ENCODE results near the gene AP2A2.

Gene AP2A2

GRCh38 chr11:1024597-1025409 is 99.1 kb downstream of the AP2A2 start:
- H3K9me3 ChIP-seq (ENCODE audit: severe bottlenecking) = no peaks in the 10 kb centered on the region
- no peak overlapping the region for H3K4me3 ChIP-seq (ENCODE audit: low read depth, low read length)
- no peak for DNase-seq
- H3K36me3 ChIP-seq = no peaks in the 10 kb centered on the region
- H3K27ac ChIP-seq = no peak overlapping the region
- H3K27me3 ChIP-seq (ENCODE audit: insufficient read depth, low read depth, severe bottlenecking) = no peaks in the 10 kb centered on the region
- no peak for TF ChIP-seq CTCF (IDR thresholded peaks at IDR 0.05; ENCODE audit: low read depth, low read length)

GRCh38 chr11:1025410-1026162 is 99.9 kb downstream of the AP2A2 start:
- Histone ChIP-seq H3K27me3 (ENCODE audit: insufficient read depth, low read depth, severe bottlenecking) (no peaks in the 10 kb centered on the region), H3K27ac (no peak overlapping the region)

GRCh38 chr11:1026163-1026450 is 100.4 kb downstream of the AP2A2 start:
- no peak overlapping the region for H3K27ac ChIP-seq
- no peak overlapping the region for H3K4me3 ChIP-seq (ENCODE audit: low read depth, low read length)
- no peaks in the 10 kb centered on the region for H3K36me3 ChIP-seq
- H3K27me3 ChIP-seq (ENCODE audit: insufficient read depth, low read depth, severe bottlenecking) = no peaks in the 10 kb centered on the region
- no peaks in the 10 kb centered on the region for H3K9me3 ChIP-seq (ENCODE audit: severe bottlenecking)
- TF ChIP-seq CTCF (IDR thresholded peaks at IDR 0.05; ENCODE audit: low read depth, low read length) = no peak
- no peak for DNase-seq

More at GRCh38 chr11:1025410-1026162, 99.9 kb downstream of the AP2A2 start:
- no peaks in the 10 kb centered on the region for H3K9me3 ChIP-seq (ENCODE audit: severe bottlenecking)
- no peak overlapping the region for H3K4me3 ChIP-seq (ENCODE audit: low read depth, low read length)
- no peaks in the 10 kb centered on the region for H3K36me3 ChIP-seq
- TF ChIP-seq CTCF (IDR thresholded peaks at IDR 0.05; ENCODE audit: low read depth, low read length) = no peak
- no peak for DNase-seq

GRCh38 chr11:1026641-1027482 is 101.2 kb downstream of the AP2A2 start:
- no peak overlapping the region for H3K4me3 ChIP-seq (ENCODE audit: low read depth, low read length)
- no peaks in the 10 kb centered on the region for H3K27me3 ChIP-seq (ENCODE audit: insufficient read depth, low read depth, severe bottlenecking)
- no peak overlapping the region for H3K27ac ChIP-seq
- no peak for DNase-seq
- H3K9me3 ChIP-seq (ENCODE audit: severe bottlenecking) = no peaks in the 10 kb centered on the region
- H3K36me3 ChIP-seq = no peaks in the 10 kb centered on the region
- no peak for TF ChIP-seq CTCF (IDR thresholded peaks at IDR 0.05; ENCODE audit: low read depth, low read length)

- H3K27me3 ChIP-seq (ENCODE audit: insufficient read depth, low read depth, severe bottlenecking) = no peaks in the 10 kb centered on the region
- H3K4me3 ChIP-seq (ENCODE audit: low read depth, low read length) = no peak overlapping the region
- H3K9me3 ChIP-seq (ENCODE audit: severe bottlenecking) = no peaks in the 10 kb centered on the region
- no peak overlapping the region for H3K27ac ChIP-seq
- no peaks in the 10 kb centered on the region for H3K36me3 ChIP-seq
- TF ChIP-seq CTCF (IDR thresholded peaks at IDR 0.05; ENCODE audit: low read depth, low read length) = no peak
- no peak for DNase-seq
These were observed 102.0 kb downstream of the AP2A2 start for GRCh38 chr11:1027483-1028290.

Data from WERI-Rb-1 (cell line).